C4-2B (cell line): ENCODE measurements around the gene MLLT10.

Source experiments
- CTCF ChIP-seq: fragments of 450-650 bp; conservative IDR thresholded peaks from 2 replicates; pipeline ENCODE4 v1.5.1; 2017; ENCODE audit warnings: mild to moderate bottlenecking
- ZFX ChIP-seq: fragments of 450-650 bp; IDR thresholded peaks from 2 replicates; pipeline ENCODE4 v1.6.1; 2017

- TF ChIP-seq CTCF (no peak; the same call in 1 of the 2 replicates), ZFX (no peak)
Measured at GRCh38 chr10:21727452-21728168, 193.6 kb downstream of the MLLT10 start.
